ENCODE data around the gene GDF10. TPM values are rescaled to one million over a fixed set of nuclear protein-coding genes. Genes with fewer than 3 reads are reported as not detected.

The GDF10 gene
- total RNA-seq, 1 donor from 2014 or later: 0.32 TPM

DNA sequence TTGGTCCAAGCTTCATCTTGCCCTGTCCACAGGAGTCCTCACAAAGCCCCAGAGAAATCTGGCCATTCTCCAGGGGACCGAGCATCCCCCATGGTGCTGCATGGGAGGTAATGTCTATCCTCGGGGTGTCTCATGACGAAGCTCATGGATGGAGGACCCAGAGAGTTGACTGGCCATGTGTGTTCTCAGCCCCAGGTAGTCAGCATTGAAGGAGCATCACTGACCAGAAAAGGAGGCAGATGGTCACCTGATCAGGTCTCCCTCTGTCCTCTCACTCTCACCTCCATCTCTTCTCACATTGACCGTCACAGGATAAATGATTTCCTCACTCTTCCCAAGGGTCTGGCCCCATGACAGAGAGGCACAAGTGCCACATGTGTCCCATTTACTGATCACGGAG is 33.4 kb upstream of the GDF10 start:
- intact Hi-C loops (cut with micrococcal nuclease): no loop called here
- no peak for DNase-seq
- ATAC-seq: no peak

GRCh38 chr10:47268696-47269095 is 31.3 kb upstream of the GDF10 start:
- intact Hi-C loops (cut with micrococcal nuclease): no loop called here
- ATAC-seq: no peak
- DNase-seq: no peak

DNA sequence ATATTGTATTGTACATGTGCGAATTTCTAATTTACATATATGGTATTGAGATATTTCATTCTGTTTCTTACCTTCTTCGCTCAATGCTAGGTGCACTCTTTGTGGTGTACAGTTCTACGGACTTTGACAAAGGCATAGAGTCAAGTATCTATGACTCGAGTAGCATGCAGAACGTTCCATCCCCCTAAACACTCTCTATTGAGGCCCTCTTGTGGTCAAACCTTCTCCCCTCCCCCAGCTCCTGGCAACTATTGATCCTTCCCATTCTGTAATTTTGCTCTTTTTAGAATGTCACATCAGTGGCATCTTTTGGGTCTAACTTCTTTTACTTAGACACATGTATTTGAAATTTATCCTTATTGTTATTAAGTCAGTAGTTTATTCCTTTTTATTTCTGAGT is 30.7 kb upstream of the GDF10 start:
- no peak for ATAC-seq
- DNase-seq: no peak
- intact Hi-C loops (cut with micrococcal nuclease): no loop called here

DNA sequence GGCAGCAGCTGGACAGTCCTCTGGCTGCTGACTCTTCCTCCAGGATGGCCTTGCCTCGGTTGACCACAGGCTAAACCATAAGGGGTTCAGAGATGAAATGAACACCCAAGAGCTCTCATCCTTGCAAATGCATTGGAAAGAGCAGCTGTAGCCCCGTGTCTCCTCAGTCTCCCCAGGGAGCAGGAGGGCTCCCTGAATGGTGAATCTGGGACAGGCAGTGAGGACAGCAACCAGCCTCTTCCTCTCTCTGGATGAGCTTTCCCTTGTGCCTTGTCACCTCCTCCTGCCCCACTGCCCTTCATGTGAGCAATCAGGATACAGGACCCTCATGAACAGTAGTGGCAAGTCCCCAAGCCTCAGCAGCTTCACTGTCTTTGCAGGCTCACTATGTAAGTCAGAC is 23.9 kb upstream of the GDF10 start:
- no peak for ATAC-seq
- intact Hi-C loops (cut with micrococcal nuclease): no loop called here

DNA sequence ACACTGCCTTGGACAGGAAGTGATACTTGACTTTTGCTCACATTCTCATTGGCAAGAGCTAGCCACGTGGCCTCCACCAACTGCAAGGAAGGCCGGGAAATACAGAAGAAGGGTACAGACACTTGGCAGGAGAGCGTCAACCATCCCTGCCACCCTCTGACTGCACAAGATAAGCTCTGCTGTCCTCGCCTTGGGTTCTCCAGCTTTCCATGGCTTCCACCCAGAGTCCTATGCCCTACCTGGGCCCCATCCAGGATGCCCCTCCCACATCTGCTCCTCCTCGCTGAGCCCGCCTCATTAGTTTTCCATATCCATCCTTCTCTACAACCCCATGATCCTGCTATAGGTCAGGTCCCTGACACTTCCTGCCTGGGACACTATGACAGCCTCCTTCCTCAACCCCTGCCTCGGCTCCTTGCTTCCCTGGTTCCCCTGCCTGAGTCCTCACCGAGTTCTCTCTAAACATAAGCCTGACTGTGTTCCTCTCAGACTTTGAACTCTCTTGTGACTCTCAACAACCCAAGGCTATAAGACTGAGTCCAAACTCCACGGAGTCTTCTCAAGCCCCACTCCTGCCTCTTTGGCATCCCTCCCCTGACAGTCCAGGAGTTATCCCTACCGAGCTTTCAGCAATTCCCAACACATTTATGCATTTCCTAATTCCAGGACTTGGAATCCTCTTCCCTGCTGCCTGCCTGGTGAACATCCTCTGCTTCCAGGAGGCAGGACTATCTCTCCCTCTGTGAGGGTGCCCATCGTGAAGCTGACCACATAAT is 23.2 kb upstream of the GDF10 start:
- peak; percentile 71 for ATAC-seq
- no peak for DNase-seq

More for the DNA sequence above, 23.9 kb upstream of the GDF10 start:
- no peak for DNase-seq

GRCh38 chr10:47277352-47278151 is 22.4 kb upstream of the GDF10 start:
- peak; percentile 82 for ATAC-seq

More for the DNA sequence above, 23.2 kb upstream of the GDF10 start:
- intact Hi-C loops (cut with micrococcal nuclease): no loop called here

GRCh38 chr10:47278152-47278473 is 21.9 kb upstream of the GDF10 start:
- DNase-seq (no peak), ATAC-seq (no peak)
- intact Hi-C loops (cut with micrococcal nuclease): no loop called here

More at GRCh38 chr10:47277352-47278151, 22.4 kb upstream of the GDF10 start:
- no peak for DNase-seq
- intact Hi-C loops (cut with micrococcal nuclease): no loop called here

DNA sequence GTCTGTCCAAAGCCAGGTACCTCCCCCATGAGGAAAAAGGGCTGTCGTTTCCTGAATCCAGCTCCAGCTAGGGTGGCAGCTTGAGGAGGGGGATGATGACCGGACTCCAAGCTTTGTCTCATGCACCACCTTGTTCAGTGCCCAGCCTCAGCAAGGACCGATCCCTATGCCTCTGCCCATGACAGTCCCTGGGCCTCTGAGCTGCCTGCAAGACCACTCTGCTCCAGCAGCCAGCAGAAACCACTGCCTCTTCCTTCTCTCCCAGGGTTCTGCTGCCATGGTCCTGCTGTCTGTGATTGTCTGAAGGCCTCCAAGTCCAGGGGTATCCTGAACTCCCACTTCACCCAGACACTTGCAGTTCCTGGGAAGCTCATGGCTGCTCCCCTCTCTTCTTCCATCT is 21.3 kb upstream of the GDF10 start:
- intact Hi-C loops (cut with micrococcal nuclease): no loop called here
- DNase-seq (no peak), ATAC-seq (no peak)

DNA sequence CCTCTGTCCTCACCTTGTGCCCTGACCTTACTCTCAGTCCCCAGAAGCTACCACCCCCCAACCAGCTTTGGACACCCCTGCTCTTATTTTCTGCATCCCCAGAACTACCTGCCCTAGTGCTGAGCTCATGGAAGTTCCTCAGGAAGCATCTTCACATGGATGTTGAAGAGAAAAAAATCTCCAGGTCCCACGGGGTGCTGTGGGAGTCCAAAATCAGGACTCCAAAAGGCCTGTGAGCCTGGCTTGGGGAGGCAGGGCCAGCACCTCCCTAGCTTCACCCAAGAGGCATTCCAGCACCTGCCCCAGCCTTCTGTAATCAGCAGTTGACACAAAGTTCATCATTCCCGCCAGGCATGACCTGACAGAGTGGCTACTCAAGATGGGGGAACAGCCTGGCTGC is 20.7 kb upstream of the GDF10 start:
- DNase-seq: no peak
- no peak for ATAC-seq
- intact Hi-C loops (cut with micrococcal nuclease): no loop called here

DNA sequence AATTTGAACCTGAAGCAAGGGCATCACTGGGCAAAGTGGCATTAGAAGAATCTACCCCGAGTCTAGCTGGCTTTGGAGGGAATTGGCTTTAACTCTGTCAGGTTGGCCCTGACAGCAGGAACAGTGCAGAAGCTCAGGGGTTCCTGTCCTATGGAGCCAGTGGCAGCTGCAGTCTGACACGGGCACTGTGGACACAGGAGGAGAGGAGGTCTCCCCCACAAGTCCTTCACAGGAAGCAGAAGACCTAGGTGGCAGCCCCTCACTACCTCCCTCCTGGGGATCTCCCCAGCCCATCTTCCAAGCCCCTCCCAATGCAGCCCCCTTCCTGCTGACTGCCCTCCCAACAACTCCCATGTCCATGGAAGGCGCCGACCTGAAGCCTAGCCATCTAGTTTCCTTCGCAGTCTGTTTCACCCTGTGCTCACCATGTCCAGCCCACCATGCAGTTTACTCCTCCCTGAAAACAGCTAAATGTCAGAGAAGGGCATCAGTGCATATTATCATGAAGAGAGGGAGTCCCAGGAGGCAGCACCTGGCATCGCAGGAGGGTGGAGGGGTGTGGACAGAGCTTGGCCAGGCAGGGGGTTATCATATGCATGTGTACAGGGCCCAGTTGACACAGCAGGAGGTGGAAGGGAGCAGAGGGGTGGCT is 17.9 kb upstream of the GDF10 start:
- intact Hi-C loops (cut with micrococcal nuclease): no loop called here
- DNase-seq (no peak), ATAC-seq (no peak)

DNA sequence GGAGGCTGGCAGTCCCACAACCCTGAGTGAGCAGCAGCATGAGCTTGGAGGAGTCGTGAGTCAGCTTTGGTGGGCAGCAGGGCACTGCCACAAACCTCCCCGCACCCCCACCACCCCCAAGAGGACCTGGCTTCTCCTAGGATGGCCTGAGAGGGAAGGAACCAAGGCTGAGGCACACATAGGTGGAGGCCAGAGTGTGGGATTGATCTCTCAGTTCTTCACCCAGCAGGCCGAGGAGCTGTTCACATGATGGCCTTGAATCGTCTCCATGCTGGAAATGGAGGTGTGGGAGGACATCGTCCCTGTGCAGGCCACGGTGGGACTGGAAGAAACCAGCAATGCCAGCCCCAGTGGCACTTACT is 17.4 kb upstream of the GDF10 start:
- no peak for DNase-seq
- intact Hi-C loops (cut with micrococcal nuclease): no loop called here
- no peak for ATAC-seq

DNA sequence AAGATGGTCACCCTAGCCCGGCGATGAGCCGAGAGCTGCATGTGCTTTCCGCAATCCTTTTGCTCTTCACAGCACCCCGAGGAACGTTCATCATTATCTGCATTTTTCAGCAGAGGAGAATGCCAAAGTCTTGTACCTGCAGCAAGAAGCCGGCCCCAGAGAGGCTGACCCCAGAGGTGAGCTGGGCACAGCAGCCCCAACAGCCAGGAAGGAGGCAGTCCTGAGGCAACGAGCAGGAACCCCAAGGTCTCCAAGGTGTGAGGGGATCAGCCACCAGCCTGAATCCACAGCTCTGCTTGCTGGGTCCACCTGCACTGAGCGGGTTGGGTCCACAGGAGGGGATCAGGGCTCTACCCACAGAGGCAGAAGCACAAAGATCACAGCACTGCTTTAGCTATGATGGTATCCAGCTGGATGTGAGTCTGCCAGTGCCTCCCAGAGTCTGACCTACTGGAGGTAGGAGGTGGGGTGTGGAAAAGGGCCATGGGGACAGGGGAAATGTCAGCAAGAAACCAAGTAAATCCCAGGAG is 16.8 kb upstream of the GDF10 start:
- DNase-seq: no peak
- ATAC-seq: no peak
- intact Hi-C loops (cut with micrococcal nuclease): no loop called here

DNA sequence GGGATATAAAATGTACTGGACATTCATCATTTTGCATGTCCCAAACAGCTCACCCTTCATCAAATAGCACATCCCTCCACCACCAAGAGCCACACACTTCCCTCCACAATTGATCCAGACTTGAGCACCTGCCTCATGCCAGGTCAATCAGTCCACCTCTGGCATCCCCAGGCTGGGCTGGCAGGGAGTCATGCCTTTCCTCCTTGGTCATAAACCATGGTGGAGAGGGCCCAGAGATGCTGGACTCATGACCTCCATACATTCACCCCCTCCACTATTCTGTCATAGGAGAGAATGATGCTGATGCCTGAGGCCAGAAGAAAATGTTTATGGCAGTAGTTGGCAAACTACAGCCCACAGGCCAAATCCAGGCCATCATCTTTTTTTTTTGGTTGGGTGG is 16.1 kb upstream of the GDF10 start:
- no peak for DNase-seq
- intact Hi-C loops (cut with micrococcal nuclease): no loop called here
- ATAC-seq: no peak

- no peak for DNase-seq
- intact Hi-C loops (cut with micrococcal nuclease): no loop called here
- no peak for ATAC-seq
Measured at GRCh38 chr10:47285381-47286115, 14.4 kb upstream of the GDF10 start.

DNA sequence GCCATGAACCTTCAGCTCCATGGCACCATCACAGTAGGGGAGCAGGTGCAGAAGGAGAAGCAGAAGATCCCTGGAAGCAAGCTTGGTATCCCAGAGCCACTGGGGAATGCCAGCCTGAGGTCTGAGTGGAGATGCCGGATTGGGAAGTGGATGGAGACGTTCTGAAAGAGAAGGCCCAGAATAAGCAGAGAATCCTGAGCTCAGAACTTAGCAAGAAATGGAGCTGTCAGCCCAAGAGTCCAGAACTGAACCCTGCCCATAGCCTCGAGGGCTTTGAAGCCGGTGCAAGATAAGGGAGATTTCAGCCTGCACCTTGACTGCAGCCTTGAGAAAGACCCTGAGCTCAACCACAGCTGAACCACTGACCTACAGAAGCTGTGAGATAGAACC is 13.9 kb upstream of the GDF10 start:
- ATAC-seq (no peak), DNase-seq (no peak)
- intact Hi-C loops (cut with micrococcal nuclease): no loop called here

DNA sequence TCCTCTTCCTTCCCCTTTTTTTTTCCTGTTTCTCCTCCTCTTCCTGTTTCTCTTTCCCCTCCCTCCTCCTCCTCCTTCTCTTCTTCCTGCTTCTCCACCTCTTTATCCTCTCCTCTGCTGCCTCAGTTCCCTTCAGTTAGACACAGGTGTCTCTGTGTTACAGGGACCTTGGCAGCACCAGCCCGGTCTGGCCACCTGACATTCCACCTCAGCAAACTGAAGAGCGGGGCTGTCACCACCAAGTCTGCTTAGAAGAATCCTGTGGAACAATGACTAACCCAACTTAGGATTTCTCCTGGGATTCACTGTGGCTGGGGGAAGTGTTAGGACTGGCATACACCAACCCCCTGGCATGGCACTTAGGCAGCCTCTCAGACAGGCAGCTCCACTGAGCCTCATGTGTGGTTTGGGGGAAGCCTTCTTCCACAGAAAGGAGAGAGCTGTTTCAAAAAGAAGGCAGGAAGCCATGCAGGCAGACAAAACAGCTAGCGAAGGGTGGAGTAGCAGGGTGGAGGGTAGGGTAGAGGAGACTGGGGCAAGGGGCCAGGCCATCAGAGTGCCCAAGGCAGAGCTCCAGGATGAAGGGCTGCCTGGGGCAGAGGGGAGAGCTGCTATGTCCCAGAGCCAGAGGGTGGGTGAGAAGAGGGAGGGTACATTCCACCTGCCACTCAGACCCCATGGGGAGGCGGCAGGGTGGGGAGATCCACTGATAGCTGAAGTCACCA is 13.2 kb upstream of the GDF10 start:
- intact Hi-C loops (cut with micrococcal nuclease): no loop called here
- peak; percentile 43 for DNase-seq
- peak; percentile 77 for ATAC-seq

- intact Hi-C loops (cut with micrococcal nuclease): no loop called here
- ATAC-seq (peak; percentile 94), DNase-seq (peak; percentile 82)
Measured at GRCh38 chr10:47287365-47287802, 12.6 kb upstream of the GDF10 start.

- ATAC-seq: no peak
- intact Hi-C loops (cut with micrococcal nuclease): no loop called here
- DNase-seq: no peak
Measured at GRCh38 chr10:47287805-47288204, 12.2 kb upstream of the GDF10 start.

- intact Hi-C loops (cut with micrococcal nuclease): no loop called here
- ATAC-seq (no peak), DNase-seq (no peak)
Measured at GRCh38 chr10:47288236-47288635, 11.8 kb upstream of the GDF10 start.
